ENCODE data around the gene U2AF2.

- TF ChIP-seq CTCF (conservative IDR thresholded peaks at IDR 0.05; ENCODE audit: low read depth, low read length) (no peak), EZH2 (IDR thresholded peaks at IDR 0.05; ENCODE audit: low read length, unreplicated experiment) (no peak), EZH2phosphoT487 (IDR thresholded peaks at IDR 0.05; ENCODE audit: borderline replicate concordance, low read length) (no peak)
Measured at GRCh38 chr19:55620410-55621204, 34.2 kb upstream of the U2AF2 start.
